GM23338 (cell line): Measurements from ENCODE around the gene TSPEAR.

ENCODE experiments used
- CREB1 ChIP-seq: fragments of 250-450 bp; sonication (Bioruptor Pico); IDR thresholded peaks from 2 replicates; pipeline ENCODE4 v1.5.0; 2020; ENCODE audit warnings: low read depth, mild to moderate bottlenecking, moderate library complexity
- CTCF ChIP-seq, 2 experiments: fragments of 200-600 bp in 1 of 2; sonication (generic) in 1 of 2; conservative IDR thresholded peaks; 2 replicates each; pipeline versions ENCODE4 v1.5.1 to v1.6.1; 2016 to 2017; ENCODE audit warnings: antibody characterized with exemption in 2 of 2, low read depth in 2 of 2, mild to moderate bottlenecking in 2 of 2, moderate library complexity in 1 of 2
- EZH2 ChIP-seq: fragments of 200-600 bp; sonication (generic); IDR thresholded peaks from one replicate; pipeline ENCODE4 v1.8.0; 2017; ENCODE audit warnings: antibody characterized with exemption, mild to moderate bottlenecking, low read depth; ENCODE audit not compliant: unreplicated experiment
- POLR2AphosphoS5 ChIP-seq: IDR thresholded peaks from 2 replicates; pipeline ENCODE4 v1.6.1; 2016; ENCODE audit warnings: antibody characterized with exemption, low read depth

- TF ChIP-seq EZH2 (no peak), CTCF (conservative IDR thresholded peaks at IDR 0.05; ENCODE audit: low read depth in 2 of 2) (no peak), POLR2AphosphoS5 (no peak), CREB1 (CRISPR knock-in tag) (no peak)
Observed at GRCh38 chr21:44727757-44728156, 16.4 kb upstream of the TSPEAR start.
